ENCODE results near the gene EVA1B.

The EVA1B gene

GRCh38 chr1:36286802-36287201, 36.6 kb downstream of the EVA1B start:
- Mint-ChIP-seq H3K9me3 (ENCODE audit: low read depth) (no peaks in the 10 kb centered on the region), H3K27ac (peak overlapping the region; percentile 69), H3K4me3 (no peak overlapping the region), H3K36me3 (peaks cover 8% of the 10 kb centered on the region), H3K4me1 (ENCODE audit: low read depth) (peaks cover 26% of the 10 kb centered on the region), H3K27me3 (no peaks in the 10 kb centered on the region)

- Mint-ChIP-seq H3K27ac (peak overlapping the region; percentile 69), H3K36me3 (peaks cover 8% of the 10 kb centered on the region), H3K4me3 (no peak overlapping the region), H3K9me3 (ENCODE audit: low read depth) (no peaks in the 10 kb centered on the region), H3K4me1 (ENCODE audit: low read depth) (peaks cover 32% of the 10 kb centered on the region), H3K27me3 (no peaks in the 10 kb centered on the region)
These were observed 37.9 kb downstream of the EVA1B start for GRCh38 chr1:36285443-36286101.

DNA sequence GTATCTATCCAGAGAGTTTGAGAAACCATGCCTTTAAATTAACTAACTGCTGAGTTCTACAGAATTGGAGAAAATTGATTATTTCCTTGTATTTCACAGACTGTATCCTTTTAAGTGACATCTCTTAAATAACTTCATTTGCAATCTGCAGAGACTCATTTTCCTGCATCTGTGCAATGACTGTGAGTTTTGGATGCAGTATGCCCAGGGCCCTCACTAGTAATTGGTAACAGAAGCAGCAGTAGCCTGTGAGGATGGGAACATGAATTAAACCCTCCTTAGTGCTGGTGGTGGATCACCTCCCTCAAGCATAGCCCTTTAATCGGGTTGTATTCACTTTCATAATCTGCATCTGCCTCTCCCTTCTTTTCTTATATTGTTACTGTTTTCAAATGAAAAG, 38.9 kb downstream of the EVA1B start:
- no peaks in the 10 kb centered on the region for H3K27me3 Mint-ChIP-seq
- H3K4me1 Mint-ChIP-seq (ENCODE audit: low read depth): peaks cover 41% of the 10 kb centered on the region
- peak overlapping the region; percentile 58 for H3K27ac Mint-ChIP-seq
- no peak overlapping the region for H3K4me3 Mint-ChIP-seq
- H3K9me3 Mint-ChIP-seq (ENCODE audit: low read depth): no peaks in the 10 kb centered on the region
- peaks cover 8% of the 10 kb centered on the region for H3K36me3 Mint-ChIP-seq

DNA sequence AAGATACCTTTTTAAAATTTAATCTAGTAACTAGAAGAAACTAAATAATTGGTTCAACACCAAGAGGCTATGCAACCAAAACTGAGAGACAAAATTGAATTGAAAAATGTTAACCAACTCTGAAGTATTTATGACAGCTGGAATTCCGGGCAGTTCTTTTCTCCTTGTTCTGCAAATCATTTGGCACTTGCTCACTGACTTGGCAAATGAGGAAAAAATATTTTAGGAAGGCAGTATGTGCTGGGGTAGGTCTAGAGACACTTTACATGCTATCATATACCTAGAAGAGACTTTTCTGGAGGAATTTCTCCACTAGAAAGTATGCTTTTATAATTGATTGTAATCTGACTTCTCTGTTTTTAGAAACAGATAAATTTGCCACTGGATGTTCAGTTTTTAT, 39.4 kb downstream of the EVA1B start:
- no peaks in the 10 kb centered on the region for H3K27me3 Mint-ChIP-seq
- H3K4me1 Mint-ChIP-seq (ENCODE audit: low read depth): peaks cover 40% of the 10 kb centered on the region
- no peak overlapping the region for H3K4me3 Mint-ChIP-seq
- no peaks in the 10 kb centered on the region for H3K9me3 Mint-ChIP-seq (ENCODE audit: low read depth)
- peaks cover 8% of the 10 kb centered on the region for H3K36me3 Mint-ChIP-seq
- peak overlapping the region; percentile 58 for H3K27ac Mint-ChIP-seq

- no peaks in the 10 kb centered on the region for H3K27me3 Mint-ChIP-seq
- H3K36me3 Mint-ChIP-seq: peaks cover 3% of the 10 kb centered on the region
- peaks cover 22% of the 10 kb centered on the region for H3K4me1 Mint-ChIP-seq (ENCODE audit: low read depth)
- peak overlapping the region; percentile 64 for H3K27ac Mint-ChIP-seq
- no peak overlapping the region for H3K4me3 Mint-ChIP-seq
- H3K9me3 Mint-ChIP-seq (ENCODE audit: low read depth): no peaks in the 10 kb centered on the region
These were observed 43.6 kb downstream of the EVA1B start for GRCh38 chr1:36279789-36280296.

GRCh38 chr1:36279110-36279788, 44.2 kb downstream of the EVA1B start:
- H3K36me3 Mint-ChIP-seq: peaks cover 3% of the 10 kb centered on the region
- peak overlapping the region; percentile 64 for H3K27ac Mint-ChIP-seq
- H3K4me1 Mint-ChIP-seq (ENCODE audit: low read depth): peaks cover 22% of the 10 kb centered on the region
- H3K27me3 Mint-ChIP-seq: no peaks in the 10 kb centered on the region
- no peak overlapping the region for H3K4me3 Mint-ChIP-seq
- H3K9me3 Mint-ChIP-seq (ENCODE audit: low read depth): no peaks in the 10 kb centered on the region

GRCh38 chr1:36276688-36277087, 46.8 kb downstream of the EVA1B start:
- no peak overlapping the region for H3K27ac Mint-ChIP-seq

DNA sequence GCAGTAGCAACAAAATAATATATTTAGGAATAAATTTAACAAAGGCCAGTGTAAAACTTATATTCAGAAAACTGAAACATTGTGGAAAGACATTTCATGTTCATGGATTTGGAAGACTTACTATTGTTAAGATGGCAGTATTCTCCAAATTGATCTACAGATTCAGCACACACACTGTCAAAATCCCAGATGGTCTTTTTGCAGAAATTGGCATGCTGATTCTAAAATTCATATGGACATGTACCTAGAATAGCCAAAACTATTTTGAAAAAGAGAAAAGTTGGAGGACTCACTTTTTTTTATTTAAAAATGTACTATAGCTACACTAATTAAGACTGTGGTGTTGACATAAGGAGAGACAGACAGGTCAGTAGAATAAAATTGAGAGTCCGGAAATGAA, 49.2 kb downstream of the EVA1B start:
- no peaks in the 10 kb centered on the region for H3K9me3 Mint-ChIP-seq (ENCODE audit: low read depth)
- no peaks in the 10 kb centered on the region for H3K27me3 Mint-ChIP-seq
- no peak overlapping the region for H3K27ac Mint-ChIP-seq
- H3K36me3 Mint-ChIP-seq: no peaks in the 10 kb centered on the region
- H3K4me3 Mint-ChIP-seq: no peak overlapping the region
- peaks cover 10% of the 10 kb centered on the region for H3K4me1 Mint-ChIP-seq (ENCODE audit: low read depth)

More at GRCh38 chr1:36276688-36277087, 46.8 kb downstream of the EVA1B start:
- H3K36me3 Mint-ChIP-seq: no peaks in the 10 kb centered on the region
- H3K4me3 Mint-ChIP-seq: no peak overlapping the region
- H3K27me3 Mint-ChIP-seq: no peaks in the 10 kb centered on the region
- H3K9me3 Mint-ChIP-seq (ENCODE audit: low read depth): no peaks in the 10 kb centered on the region
- peaks cover 20% of the 10 kb centered on the region for H3K4me1 Mint-ChIP-seq (ENCODE audit: low read depth)

DNA sequence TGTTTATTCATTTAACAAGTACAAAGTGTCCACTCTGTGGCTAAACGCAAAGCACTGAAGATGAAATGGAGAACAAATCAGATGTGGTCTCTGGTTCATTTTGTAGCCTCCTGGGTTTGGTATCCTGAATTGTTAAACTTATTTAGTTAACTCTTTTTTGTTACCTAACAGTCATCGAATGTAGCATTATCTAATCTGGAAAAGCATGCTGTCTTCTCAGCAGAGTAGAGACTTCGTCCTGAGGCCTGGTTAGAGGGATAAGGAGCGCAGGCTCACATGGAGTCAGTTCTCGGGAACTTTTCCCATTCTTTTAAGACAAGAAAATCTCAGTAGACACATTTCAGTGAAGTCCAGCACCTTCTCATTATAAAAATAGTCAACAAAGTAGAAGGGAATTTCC, 50.4 kb downstream of the EVA1B start:
- H3K4me1 Mint-ChIP-seq (ENCODE audit: low read depth): peaks cover 13% of the 10 kb centered on the region
- H3K27me3 Mint-ChIP-seq: no peaks in the 10 kb centered on the region
- H3K27ac Mint-ChIP-seq: peak overlapping the region; percentile 61
- H3K36me3 Mint-ChIP-seq: no peaks in the 10 kb centered on the region
- no peak overlapping the region for H3K4me3 Mint-ChIP-seq
- H3K9me3 Mint-ChIP-seq (ENCODE audit: low read depth): no peaks in the 10 kb centered on the region

Measured in activated naive CD8-positive, alpha-beta T cell (primary cell).